Measurements from ENCODE around the gene KIF17.
A peak's percentile ranks its signal among the peaks of the same experiment; 100 is the strongest.
"Not testable (repeated sequence)": the region's sequence is repeated elsewhere in the genome, so short reads cannot be mapped to it uniquely, and the experiment has no call there.

Gene KIF17

DNA sequence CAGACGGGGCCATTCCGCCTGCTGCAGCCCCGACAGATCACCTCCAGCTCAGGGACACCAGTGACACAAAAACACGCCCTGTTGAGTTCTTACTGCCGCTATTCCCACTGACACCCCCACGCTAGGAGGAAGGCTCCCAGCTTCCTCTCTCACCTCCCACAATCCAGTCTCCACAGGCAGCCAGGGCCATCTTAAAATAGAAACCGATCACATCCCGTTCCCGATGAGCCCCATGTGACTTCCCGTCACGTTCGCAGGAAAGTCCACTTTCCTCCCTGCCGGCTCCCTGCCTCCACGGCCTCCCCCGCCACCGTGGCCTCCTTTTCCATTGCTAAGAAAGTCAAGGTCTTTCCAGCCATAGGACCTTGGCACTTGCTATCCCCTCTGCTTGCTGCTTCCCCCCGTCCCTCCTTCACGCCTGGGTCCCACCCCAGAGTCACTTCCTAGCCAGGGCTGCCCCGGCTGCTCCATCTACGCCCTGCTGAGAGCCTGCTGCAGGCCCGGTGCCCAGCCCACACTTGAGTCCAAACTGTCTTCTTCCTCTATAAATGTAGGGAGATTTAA, 32.6 kb downstream of the KIF17 start:
- DNase-seq: no peak

- DNase-seq: no peak
These were observed 33.2 kb downstream of the KIF17 start for GRCh38 chr1:20684651-20685050.

DNA sequence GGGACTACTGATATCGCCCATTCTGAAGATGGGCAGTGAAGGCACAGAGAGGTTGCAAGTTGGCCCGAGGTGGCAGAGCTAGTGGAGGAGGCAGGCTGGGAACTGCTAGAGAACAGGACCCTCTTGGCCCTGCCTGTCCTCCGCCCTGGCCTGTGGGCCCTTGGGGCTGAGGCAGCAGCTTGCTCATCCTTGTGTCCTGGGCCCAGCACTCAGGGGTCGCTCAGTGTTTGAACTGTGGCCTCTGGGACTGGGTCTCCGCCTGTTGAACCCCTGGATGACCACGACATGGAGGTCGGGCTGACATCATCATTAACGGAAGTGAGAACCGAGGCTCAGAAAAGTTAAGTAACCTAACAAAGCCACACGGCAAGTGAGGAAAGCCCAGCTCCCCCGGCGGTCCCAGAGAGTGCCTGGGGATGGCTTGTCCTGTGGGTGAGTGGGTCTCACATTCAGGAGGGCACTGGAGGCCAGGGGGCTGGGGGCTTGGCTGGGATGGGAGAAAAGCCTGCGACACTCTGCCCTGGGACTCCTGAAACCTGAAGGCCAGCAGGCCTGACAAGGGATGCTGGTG, 33.7 kb downstream of the KIF17 start:
- no peak for DNase-seq

DNA sequence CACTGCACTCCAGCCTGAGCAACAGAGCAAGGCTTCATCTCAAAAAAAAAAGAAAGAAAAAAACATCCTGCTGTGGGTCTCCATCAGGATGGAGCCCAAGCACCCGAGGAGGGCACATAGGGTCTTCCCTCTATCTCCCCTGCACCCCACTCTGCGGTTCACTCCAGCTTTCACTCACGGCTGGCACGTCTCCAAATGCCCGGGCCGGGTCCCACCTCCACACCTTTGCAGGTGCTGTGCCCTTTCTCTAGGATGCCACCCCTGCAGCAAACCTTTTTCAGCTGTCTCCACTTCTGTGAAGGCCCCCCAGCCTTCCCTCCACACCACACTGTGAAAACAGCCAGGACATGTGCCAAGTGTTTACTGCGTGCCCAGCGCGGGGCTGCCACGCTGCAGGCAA, 34.2 kb downstream of the KIF17 start:
- DNase-seq: no peak

GRCh38 chr1:20682571-20683236, 35.1 kb downstream of the KIF17 start:
- DNase-seq: no peak

DNA sequence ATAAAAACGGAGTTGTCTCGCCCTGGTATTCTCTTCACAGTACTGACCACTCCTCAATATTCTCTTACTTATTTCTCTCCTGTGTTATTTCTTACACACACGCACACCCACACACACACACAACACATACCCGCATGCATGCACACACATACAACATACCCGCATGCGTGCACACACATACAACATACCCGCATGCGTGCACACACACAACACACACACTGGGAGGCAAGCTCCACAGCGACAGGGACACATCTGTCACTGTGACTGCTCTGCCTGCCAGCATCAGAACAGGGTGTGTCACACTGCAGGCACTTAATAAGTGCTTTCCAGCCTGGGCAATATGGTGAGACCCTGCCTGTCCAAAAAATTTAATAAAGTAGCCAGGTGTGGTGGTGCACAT, 35.8 kb downstream of the KIF17 start:
- no peak for DNase-seq

- no peak for DNase-seq
These were observed 37.5 kb downstream of the KIF17 start for GRCh38 chr1:20680269-20680668.

GRCh38 chr1:20678599-20678998, 39.2 kb downstream of the KIF17 start:
- peak; percentile 51 for DNase-seq

DNA sequence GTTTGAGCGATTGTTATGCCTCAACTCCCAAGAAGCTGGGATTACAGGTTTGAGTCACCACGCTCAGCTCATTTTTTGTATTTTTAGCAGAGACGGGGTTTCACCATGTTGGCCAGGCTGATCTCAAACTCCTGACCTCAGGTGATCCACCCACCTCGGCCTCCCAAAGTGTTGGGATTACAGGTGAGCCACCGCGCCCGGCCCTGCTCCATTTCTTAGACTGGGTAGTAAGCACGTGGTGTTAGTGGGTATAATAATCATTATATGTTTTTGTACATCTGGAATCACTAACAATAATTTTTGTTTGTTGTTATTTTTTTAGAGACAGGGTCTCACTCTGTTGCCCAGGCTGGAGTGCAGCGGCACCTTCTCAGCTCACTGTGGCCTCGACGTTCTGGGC, 44.2 kb downstream of the KIF17 start:
- DNase-seq: not testable (repeated sequence)

DNA sequence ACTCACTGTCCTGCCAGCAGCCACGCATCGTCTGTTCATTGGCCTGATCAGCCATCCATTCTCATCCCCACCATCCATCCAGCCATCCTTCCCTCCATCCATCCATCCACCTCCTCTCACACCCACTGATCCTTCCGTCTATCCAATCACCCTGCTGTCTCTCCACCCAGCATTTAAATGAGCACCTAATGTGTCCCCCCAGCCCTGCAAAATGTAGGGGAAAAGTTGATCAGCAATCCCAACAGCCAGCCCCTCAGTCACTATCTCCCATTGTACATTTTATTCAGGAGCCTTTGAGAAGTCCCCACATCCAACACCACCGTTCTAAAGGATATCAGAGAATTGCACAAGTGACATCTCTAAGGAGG, 45.6 kb downstream of the KIF17 start:
- no peak for DNase-seq

DNA sequence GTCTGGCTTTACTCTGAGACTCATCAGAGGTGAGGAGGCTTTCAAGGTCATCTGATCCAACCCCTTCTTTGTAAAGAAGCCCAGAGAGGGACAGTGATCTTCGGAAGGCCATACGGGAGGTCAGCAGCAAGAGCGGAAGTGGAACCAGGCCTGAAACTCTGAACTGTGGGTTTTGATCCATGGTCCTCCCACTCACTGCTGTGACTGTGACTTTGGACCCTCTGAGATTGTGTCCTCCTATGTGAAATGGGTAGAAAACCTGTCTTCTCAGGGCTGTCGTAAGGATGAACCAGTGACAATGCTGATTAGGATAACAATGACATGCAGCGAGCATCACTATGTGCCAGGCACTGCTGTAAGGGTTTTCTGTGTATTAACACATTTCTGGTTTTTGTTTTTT, 46.9 kb downstream of the KIF17 start:
- no peak for DNase-seq

GRCh38 chr1:20668581-20668980, 49.2 kb downstream of the KIF17 start:
- DNase-seq: no peak

- peak; percentile 27 for DNase-seq
These were observed 51.0 kb downstream of the KIF17 start for GRCh38 chr1:20666804-20667203.

DNA sequence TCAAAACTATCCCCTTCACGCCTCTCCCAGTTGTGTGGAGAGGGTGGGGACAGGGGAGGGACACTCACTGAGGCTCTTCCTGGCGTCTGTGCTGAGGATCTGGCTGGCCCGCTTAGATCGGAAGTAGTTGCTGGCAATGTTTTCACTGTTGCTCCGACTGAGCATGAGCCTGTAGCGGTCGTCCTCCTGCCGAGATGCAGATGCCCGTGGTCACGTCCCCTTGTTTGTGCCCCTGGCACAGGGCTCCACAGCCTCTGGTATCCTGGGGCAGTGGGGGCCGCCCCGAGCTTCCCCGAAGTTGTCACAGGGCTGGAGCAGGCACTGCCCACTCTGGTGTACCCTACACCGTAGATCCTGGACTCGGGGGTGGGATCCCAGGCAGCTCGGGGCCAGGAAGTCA, 51.7 kb downstream of the KIF17 start:
- no peak for DNase-seq

DNA sequence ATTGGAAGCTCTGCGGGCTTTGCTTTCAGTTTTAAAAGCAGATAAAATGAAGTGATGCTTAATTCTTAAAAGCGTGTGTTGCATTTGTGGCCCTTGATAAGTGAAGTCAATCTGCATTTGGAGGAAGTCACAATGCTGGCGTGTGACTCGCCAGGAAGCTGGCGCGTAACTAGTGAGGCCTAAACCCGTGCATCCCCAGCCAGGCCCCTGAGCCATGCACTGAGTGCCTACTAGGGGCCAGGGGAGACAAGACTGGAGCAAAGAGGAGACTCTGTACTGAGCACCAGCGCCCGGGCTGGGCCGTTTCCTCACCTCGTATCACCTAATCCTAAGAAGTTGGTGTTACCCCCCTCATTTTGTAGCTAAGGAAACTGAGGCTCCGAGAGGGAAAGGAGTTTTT, 52.1 kb downstream of the KIF17 start:
- peak; percentile 21 for DNase-seq

GRCh38 chr1:20663969-20664715, 53.7 kb downstream of the KIF17 start:
- DNase-seq: no peak

GRCh38 chr1:20663365-20663764, 54.4 kb downstream of the KIF17 start:
- no peak for DNase-seq

DNA sequence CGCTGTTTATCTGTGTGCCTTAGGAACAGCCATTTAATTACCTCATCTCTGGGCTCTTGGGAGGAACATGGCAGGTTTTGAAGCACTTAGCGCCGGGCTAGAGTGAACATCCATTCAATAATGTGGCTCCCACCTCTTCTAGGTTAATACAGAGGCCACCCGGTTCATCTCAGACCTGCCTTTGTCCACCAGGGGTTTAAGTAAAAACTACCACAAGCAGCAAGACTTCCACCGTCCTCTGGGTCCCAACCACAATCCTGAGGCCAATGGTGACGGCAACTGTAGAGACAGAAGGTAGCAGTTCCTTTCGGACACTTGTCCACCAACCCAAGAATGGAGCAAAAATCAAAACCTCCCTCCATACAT, 55.7 kb downstream of the KIF17 start:
- DNase-seq: no peak

DNA sequence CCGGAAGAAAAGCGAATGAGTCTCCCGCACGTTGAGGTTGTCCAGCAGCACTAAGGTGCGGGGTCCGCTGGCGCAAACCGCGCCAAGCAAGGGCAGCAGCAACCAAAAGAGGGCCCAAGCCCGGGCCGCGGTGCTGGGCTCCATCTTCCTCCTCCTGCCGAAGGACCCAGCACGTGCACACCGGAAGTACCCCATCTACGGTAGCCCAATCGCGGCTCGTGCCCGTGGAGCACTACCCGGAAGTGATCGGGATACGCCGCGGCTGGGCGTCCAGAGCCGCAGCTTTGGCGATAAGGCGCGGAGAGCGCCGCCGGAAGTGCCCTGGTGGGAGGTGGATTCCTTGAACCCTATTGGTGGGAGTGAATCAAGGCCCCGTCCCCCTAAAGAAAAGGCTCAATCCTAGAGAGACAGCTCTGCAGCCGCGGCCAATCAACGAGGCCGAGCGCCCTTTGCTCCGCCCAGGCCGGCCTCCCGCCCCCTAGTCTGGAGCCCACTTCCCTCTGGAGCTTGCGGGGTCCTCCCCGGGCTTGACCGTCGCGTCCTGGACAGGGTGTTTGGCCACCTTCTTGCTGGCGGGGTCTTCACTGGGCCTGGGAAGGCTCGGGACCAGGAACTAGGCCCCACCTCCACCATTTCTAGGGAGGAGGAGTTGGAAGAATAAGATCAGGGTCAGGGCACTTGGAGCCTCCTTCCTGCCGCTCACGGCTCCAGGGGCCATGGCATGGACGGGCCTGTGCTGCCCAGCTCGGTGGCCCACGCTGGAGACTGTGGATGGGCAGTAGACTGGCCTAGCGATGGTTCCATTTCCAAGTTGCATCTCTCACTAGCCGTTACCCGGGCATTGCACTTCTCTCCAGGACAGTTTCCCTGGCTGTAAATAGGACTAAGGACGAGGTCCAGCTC, 56.3 kb downstream of the KIF17 start, which contains the start of gene DDOST:
DDOST (minus strand) TSS at position 163 of the 903 bp plus-strand sequence; CDS start at position 144, 19 bp downstream.
- peak; percentile 99 for DNase-seq

GRCh38 chr1:20660847-20661206, 57.0 kb downstream of the KIF17 start:
- peak; percentile 13 for DNase-seq

GRCh38 chr1:20660363-20660762, 57.4 kb downstream of the KIF17 start:
- no peak for DNase-seq

GRCh38 chr1:20658166-20658915, 59.5 kb downstream of the KIF17 start:
- no peak for DNase-seq
